HL-60 (cell line): ENCODE measurements around the gene LRRC8B.

Experiments
- DNase-seq, 2 experiments: peaks; one replicate each; pipeline ENCODE4 v3.0.0-alpha.2; 2010 to 2020; ENCODE audit warnings: low read depth in 1 of 2, low spot score in 1 of 2
- H3K27ac ChIP-seq: fragments of 250-450 bp; sonication (Bioruptor Pico); replicated peaks from 2 replicates; pipeline ENCODE4 v1.5.1; 2020; ENCODE audit warnings: mild to moderate bottlenecking, moderate library complexity
- H3K27me3 ChIP-seq: fragments of 250-450 bp; sonication (Bioruptor Pico); 2 replicates; pipeline ENCODE4 v1.5.1; 2021; ENCODE audit warnings: mild to moderate bottlenecking, moderate library complexity; ENCODE audit not compliant: insufficient read depth, poor library complexity, severe bottlenecking
- H3K4me3 ChIP-seq: replicated peaks from 2 replicates; pipeline ENCODE4 v1.5.1; 2011; ENCODE audit warnings: mild to moderate bottlenecking, control low read depth, low read length; ENCODE audit not compliant: insufficient read depth
- GABPA ChIP-seq: IDR thresholded peaks from 2 replicates; pipeline ENCODE4 v1.6.1; 2012; ENCODE audit warnings: low read depth
- POLR2AphosphoS5 ChIP-seq: IDR thresholded peaks from 2 replicates; pipeline ENCODE4 v1.6.1; 2012; ENCODE audit warnings: low read depth
- SPI1 ChIP-seq: IDR thresholded peaks from 2 replicates; pipeline ENCODE4 v1.6.1; 2012; ENCODE audit warnings: low read depth, mild to moderate bottlenecking, borderline replicate concordance
- TF ChIP-seq, protein P1 (sequence below): IDR thresholded peaks from 2 replicates; pipeline ENCODE4 v1.6.1; 2012; ENCODE audit warnings: low read depth; ENCODE audit not compliant: insufficient replicate concordance
- TF ChIP-seq, protein P2 (sequence below): IDR thresholded peaks from one replicate; pipeline ENCODE4 v1.5.1; 2011; ENCODE audit warnings: low read length, control low read depth, inconsistent platforms; ENCODE audit not compliant: insufficient read depth

The LRRC8B gene

DNA sequence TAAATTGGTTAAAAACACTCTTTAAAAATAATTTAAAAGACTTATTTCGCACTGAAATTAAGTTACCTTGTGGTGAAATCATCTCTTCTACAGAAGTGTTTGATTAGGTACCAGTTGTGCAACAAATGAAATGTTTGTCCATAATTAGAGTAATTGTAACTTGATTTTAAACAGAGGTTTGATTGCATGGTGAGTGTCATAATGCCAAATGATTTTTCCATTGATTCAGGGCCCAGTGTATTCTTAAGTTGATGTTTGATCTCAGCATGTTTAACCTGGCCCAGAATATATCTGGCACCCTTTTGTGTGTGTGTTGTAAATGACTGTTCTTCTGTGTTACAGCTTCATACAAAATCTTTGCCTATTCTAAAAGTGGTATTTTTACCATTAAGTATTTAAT lies 28.5 kb downstream of the LRRC8B start:
- DNase-seq, result no peak
- Histone ChIP-seq H3K27me3 (no peaks in the 10 kb centered on the region), H3K27ac (peak overlapping the region; percentile 53), H3K4me3 (no peak overlapping the region)
- TF ChIP-seq SPI1 (no peak), GABPA (no peak), POLR2AphosphoS5 (no peak)
- TF ChIP-seq, protein P1, sequence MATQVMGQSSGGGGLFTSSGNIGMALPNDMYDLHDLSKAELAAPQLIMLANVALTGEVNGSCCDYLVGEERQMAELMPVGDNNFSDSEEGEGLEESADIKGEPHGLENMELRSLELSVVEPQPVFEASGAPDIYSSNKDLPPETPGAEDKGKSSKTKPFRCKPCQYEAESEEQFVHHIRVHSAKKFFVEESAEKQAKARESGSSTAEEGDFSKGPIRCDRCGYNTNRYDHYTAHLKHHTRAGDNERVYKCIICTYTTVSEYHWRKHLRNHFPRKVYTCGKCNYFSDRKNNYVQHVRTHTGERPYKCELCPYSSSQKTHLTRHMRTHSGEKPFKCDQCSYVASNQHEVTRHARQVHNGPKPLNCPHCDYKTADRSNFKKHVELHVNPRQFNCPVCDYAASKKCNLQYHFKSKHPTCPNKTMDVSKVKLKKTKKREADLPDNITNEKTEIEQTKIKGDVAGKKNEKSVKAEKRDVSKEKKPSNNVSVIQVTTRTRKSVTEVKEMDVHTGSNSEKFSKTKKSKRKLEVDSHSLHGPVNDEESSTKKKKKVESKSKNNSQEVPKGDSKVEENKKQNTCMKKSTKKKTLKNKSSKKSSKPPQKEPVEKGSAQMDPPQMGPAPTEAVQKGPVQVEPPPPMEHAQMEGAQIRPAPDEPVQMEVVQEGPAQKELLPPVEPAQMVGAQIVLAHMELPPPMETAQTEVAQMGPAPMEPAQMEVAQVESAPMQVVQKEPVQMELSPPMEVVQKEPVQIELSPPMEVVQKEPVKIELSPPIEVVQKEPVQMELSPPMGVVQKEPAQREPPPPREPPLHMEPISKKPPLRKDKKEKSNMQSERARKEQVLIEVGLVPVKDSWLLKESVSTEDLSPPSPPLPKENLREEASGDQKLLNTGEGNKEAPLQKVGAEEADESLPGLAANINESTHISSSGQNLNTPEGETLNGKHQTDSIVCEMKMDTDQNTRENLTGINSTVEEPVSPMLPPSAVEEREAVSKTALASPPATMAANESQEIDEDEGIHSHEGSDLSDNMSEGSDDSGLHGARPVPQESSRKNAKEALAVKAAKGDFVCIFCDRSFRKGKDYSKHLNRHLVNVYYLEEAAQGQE, result no peak
- TF ChIP-seq, protein P2, sequence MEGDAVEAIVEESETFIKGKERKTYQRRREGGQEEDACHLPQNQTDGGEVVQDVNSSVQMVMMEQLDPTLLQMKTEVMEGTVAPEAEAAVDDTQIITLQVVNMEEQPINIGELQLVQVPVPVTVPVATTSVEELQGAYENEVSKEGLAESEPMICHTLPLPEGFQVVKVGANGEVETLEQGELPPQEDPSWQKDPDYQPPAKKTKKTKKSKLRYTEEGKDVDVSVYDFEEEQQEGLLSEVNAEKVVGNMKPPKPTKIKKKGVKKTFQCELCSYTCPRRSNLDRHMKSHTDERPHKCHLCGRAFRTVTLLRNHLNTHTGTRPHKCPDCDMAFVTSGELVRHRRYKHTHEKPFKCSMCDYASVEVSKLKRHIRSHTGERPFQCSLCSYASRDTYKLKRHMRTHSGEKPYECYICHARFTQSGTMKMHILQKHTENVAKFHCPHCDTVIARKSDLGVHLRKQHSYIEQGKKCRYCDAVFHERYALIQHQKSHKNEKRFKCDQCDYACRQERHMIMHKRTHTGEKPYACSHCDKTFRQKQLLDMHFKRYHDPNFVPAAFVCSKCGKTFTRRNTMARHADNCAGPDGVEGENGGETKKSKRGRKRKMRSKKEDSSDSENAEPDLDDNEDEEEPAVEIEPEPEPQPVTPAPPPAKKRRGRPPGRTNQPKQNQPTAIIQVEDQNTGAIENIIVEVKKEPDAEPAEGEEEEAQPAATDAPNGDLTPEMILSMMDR, result no peak

DNA sequence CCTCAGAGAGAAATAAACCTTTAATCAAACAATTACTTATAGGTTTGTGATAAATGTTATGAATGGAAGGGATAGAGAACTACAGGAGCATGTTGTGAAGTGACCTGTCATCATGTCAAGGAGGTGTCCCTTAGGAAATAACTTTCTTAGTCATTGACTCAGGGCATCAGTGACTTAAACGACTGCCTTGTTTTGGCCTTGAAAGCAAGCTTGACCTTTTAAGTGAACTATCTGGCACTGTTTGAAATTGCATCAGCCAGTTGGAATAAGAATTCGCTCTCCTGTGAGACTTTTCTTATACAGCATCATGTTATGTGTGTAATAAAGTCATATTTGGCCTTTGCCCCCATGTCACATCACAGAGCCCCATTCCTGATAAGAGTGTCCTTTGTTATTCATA lies 30.9 kb downstream of the LRRC8B start:
- no peak for TF ChIP-seq GABPA
- Histone ChIP-seq H3K27me3 (no peaks in the 10 kb centered on the region), H3K4me3 (no peak overlapping the region), H3K27ac (no peak overlapping the region)
- DNase-seq, result no peak

DNA sequence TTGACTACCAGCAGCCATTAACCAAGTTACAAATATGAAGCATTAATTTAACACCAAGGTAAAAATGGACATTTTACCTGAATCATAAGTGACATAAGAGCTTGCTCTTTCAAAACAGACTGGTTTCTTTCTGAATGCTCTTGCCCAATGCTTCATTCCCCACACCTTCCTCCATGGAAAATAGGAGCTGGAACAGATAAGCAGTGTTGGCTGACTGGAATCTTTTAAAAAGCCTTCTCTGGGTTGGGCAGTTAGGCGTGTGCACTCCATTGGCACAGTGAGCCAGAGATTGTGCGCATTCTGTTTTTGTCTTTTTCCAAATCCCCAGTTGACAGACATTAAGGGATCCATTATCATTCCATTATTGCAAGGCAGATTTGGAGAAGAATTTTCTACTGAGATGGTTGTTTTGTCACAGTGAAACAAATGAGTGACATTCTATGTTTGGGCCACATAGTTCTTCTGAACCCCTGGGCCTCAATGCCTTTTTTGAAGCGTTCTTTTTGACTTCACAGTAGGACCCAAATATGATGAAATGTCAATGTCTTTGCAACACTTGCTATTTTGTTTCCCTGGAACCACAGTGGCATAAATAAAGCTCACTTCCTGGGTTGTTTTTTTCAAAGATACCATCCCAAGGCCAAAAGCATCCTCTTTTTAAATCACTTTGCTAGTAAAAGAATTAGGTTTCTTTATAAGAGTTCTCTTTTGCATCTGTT lies 32.3 kb downstream of the LRRC8B start:
- TF ChIP-seq GABPA (no peak), POLR2AphosphoS5 (no peak), SPI1 (no peak)
- TF ChIP-seq, protein P1, result no peak
- TF ChIP-seq, protein P2, result no peak
- H3K27ac ChIP-seq, result no peak overlapping the region; the same call in 1 of the 2 replicates
- no peaks in the 10 kb centered on the region for H3K27me3 ChIP-seq
- no peak overlapping the region for H3K4me3 ChIP-seq
- no peak for DNase-seq

DNA sequence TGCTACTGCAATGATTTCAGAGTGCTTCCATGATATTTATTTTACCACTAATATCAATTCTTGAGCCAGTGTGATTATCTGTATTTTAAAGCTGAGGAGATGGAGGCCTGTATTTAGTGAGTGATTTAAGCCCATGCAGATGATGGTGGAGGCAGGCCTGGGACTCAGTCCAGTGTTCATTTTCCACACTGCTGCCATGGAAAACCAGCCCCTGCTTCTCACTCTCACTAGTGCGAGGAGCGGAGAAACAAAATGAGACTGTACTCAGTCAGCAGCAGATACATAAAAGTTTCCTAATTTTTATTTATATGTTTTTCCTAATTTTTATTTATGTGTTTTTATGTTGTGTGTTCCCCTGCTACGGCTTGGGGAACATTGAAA lies 32.8 kb downstream of the LRRC8B start:
- Histone ChIP-seq H3K27ac (no peak overlapping the region), H3K4me3 (no peak overlapping the region), H3K27me3 (no peaks in the 10 kb centered on the region)
- TF ChIP-seq, protein P2, result no peak
- TF ChIP-seq POLR2AphosphoS5 (no peak), GABPA (no peak), SPI1 (no peak)
- TF ChIP-seq, protein P1, result no peak
- DNase-seq, result no peak
